RPMI8226 (cell line): ENCODE results near the gene CLIC1.
A peak's percentile ranks its signal among the peaks of the same experiment; 100 is the strongest.

Experiments used
- DNase-seq: peaks from one replicate; pipeline ENCODE4 v3.0.0-alpha.2; 2015

CLIC1 gene

DNA sequence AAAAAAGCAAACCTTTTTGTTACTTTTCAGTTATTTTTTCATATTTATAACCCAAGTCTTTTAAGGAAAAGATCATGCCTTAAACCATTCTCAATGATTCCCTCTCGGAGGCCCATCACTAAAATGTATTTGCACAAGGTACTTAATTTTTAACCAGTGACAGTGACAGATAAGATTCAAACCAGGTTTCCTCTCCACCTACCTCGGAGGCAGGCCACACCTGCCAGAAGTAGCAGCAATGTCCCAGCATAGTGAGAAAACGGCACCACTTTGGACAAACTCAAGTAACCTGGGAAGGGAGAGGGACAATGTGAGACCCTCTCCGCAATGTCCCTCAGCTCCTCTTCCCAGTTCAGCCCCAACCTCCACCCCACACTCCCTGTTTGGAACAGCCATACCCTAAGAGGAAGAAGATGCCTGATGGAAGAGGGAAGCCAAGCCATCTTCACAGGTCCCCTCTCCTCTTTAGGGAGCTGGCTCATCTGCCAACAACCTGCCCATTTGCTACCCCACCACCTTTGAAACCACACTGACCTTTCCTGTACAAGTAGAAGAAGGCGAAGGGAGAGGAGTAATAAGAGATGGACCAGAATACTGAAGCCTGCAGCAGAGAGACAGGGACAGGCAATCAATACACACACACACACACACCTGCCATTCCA lies 35.5 kb downstream of the CLIC1 start:
- DNase-seq: no peak

DNA sequence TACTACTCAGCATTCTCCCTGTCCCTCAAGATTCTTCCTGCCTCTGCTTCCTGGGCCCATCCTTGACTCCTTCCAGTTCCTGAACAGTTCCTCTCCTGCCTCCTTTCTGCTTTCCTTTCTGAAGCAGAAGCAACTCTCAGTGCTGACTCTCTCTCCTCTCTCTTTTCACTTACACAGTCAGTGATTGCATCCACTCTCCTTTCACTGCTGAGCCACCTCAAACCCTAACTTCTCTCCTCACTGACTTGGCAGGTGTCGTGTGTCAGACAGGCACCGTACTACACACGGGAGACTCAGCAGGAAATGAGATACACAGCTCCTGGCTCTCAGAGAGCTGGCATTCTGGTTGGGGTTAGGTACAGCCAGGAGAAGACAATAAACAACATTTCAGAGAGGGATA lies 38.8 kb downstream of the CLIC1 start:
- DNase-seq: no peak

GRCh38 chr6:31693535-31693934 lies 42.8 kb downstream of the CLIC1 start:
- DNase-seq: no peak

DNA sequence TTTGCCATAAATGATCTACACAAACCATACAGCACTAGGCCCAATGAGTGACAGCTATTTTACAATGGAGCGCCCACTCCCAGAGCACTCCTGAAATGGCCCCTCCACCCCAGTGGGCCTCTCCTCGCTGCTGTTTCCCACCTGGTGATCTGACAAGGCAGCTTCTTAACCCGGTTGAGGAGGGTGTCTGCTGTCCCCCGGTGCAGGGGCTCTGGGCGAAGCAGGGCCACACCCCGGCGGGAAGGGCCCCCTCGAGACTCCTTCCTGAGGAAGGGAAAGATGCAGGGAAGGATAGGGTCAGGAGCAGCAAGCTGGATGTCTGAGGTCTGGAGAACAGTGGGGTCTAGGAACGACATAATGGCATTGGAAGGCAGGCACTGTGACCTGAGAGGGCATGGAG lies 43.4 kb downstream of the CLIC1 start:
- no peak for DNase-seq

- no peak for DNase-seq
Measured at GRCh38 chr6:31692353-31692752, 44.0 kb downstream of the CLIC1 start.

- DNase-seq: no peak
Measured at GRCh38 chr6:31691564-31692108, 44.7 kb downstream of the CLIC1 start.

DNA sequence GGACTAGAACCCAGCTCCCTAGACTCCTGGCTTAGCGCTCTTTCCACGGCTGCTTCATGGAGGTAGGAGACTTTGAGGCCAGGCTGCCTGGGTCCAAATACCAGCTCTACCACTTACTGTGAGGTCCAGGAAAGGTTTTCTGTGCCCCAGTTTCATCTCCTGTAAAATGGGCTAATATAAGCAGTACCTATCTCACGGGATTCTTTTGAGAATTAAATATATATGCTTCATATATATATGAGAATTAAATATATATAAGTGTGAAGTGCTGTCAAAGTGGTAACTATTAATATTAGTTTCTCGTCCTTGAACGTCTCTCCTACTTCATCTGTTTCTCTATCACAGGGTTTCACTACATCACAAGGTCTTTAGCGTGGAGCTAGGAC lies 45.3 kb downstream of the CLIC1 start:
- no peak for DNase-seq

DNA sequence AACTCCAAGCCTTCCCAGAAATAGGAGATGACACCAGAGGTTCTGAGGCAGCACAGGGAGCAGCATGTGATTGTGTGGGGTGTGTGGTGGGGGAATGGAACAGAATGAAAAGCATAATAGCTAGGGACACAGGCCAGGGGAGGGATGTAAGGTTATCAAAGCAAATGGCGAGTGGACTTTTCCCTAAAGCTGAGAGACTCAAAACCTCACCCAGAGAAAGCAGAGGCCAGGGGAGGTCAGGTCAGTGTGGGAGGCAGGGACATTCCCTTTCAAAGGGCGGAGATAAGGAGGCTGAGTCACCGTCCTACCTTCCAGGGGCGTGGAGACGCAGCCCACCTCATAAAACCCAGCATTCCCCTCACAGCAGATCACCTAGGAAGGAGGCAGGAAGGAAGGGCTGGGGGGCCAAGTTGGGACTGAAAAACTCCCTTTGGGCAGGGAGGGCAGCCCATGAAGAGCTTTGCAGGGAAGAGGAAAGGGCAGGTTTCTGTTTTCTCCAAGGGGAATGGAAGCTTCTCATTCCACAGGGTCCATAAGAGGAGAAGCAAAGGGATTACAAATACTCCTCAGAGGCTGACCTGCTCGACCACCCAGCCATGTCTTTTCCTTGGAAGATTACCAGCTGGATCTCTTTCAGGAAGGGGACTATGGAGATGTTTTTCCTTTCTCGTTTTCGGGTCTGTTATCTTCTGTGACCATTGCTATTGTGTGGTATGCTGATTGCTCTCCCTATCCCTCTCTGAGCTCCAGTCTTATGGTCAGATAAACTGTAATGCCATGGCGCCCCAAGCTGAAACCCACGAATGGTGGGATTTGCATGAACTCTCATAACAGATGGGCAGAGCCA lies 45.9 kb downstream of the CLIC1 start:
- DNase-seq: no peak

- no peak for DNase-seq
Measured at GRCh38 chr6:31689249-31690110, 46.9 kb downstream of the CLIC1 start.

DNA sequence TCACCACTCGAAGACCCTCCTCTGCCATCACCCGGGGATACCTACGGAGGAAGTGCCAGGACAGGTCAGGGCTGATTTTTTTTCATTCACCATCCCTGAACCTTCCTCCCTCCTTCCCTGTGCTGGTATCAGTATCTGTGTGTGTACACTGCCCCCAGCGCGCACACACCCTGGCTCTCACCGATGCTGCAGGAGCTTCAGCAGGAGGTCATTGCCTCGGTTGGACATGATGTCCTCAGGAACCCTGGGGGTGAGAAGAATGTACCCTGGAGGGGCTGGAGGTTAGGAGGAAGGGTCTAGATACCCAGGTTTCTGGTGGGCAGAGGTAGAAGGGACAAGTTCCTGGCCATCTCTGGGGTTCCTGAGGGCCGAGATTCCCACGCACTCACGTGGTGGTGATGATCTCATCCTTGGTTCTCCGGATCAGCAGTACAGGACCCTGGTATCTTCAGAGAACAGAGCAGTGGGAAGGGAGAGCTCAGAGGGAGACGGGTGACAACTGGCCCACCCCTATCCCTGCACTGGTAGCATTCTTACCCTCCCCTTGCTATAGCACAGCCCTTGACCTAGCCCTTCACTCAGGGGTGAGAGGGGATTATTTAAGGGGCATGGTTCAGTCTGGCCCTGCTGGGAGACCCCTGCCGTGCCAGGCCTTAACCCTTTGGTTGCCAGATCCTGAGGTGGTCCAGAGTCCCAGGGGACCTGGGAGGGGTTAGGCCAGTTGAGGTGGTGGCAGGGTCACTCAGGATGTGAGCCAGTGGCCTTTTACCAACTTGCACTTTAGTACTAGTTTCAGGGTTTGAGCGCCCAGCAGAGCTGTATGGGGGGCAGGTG lies 48.3 kb downstream of the CLIC1 start:
- no peak for DNase-seq

DNA sequence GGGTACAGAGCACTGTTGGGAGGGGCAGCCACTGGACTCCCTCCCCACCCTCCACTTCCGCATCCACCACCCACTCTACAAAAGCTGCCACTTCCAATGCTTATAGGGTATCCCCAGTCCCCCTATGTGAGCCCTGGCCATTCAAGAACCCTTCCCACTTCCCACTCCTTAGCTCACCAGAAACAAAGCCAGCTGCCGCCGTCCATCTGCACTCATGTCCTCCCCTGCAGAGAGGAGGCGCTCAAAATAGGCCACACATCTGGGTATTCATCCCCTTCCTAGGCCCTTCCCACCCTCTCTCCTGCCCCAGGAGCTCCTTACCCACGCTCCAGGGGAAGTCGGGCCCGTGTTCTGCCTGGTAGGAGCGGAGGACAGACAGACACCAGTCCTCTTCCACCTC lies 49.0 kb downstream of the CLIC1 start:
- DNase-seq: no peak

GRCh38 chr6:31686483-31686882 lies 49.8 kb downstream of the CLIC1 start:
- DNase-seq: no peak

DNA sequence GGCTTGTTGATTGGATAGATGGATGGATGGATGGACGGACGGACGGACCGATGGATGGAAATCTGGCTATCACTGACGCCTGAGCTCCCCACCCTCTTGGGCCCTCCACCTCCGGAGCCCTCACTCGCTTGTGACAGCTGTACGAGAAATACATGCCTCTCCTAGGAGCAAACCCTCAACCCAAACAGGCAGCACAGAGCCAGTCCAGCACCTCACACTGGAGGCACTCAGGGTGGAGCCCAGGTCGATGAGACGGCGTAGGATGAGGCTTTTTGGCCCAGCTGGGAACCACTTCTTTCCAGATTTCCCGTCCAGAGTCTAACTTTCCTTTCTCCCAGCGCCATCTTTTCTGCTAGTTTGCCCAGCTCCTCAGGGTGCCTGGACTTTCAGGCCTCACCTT lies 52.7 kb downstream of the CLIC1 start:
- no peak for DNase-seq

- peak; percentile 68 for DNase-seq
Measured at GRCh38 chr6:31681135-31681671, 55.1 kb downstream of the CLIC1 start.
